SK-N-SH (cell line): Measurements from ENCODE around the gene HEY2. TPM values are rescaled to one million over a fixed set of nuclear protein-coding genes. Genes with fewer than 3 reads are reported as not detected.

Experiments
- CTCF ChIA-PET: fragments of 300-600, 350-600 bp; formaldehyde crosslinking; extraction: SDS; loops from one replicate; lab custom pipeline; 2021; lab: Yijun Ruan, JAX
- POLR2A ChIA-PET: fragments of 350-600 bp; sonication (Branson Sonifier 250); formaldehyde crosslinking; extraction: SDS; loops from one replicate; lab custom pipeline; 2020; ENCODE audit warnings: antibody characterized with exemption, inconsistent platforms; lab: Yijun Ruan, JAX
- DNase-seq: peaks from one replicate; pipeline ENCODE4 v3.0.0; 2012
- H2AFZ ChIP-seq: fragments of 200-600 bp; sonication (generic); 2 replicates; pipeline ENCODE4 v1.8.1; 2016; ENCODE audit warnings: antibody characterized with exemption, mild to moderate bottlenecking, low read depth
- H3F3A ChIP-seq: fragments of 200-600 bp; sonication (generic); replicated peaks from 2 replicates; pipeline ENCODE3; 2016; ENCODE audit warnings: antibody characterized with exemption, mild to moderate bottlenecking; ENCODE audit not compliant: insufficient read depth
- H3K27ac ChIP-seq, 2 experiments: fragments of 200-500 bp in 1 of 2; fragments of 200-600 bp in 1 of 2; sonication (Bioruptor generic) in 1 of 2; sonication (generic), shearing (Covaris generic) in 1 of 2; 2 replicates each; pipeline versions ENCODE4 v1.5.1 to v1.6.1; 2014 to 2016; ENCODE audit warnings: low read depth in 2 of 2, inconsistent platforms in 1 of 2, low read length in 1 of 2, mild to moderate bottlenecking in 1 of 2, mixed read lengths in 1 of 2
- H3K27me3 ChIP-seq: fragments of 200-600 bp; sonication (generic), shearing (Covaris generic); 2 replicates; pipeline ENCODE4 v1.6.1; 2016; ENCODE audit warnings: mixed run types; ENCODE audit not compliant: insufficient read depth
- H3K36me3 ChIP-seq, 2 experiments: fragments of 200-500 bp in 1 of 2; fragments of 200-600 bp in 1 of 2; sonication (Bioruptor generic) in 1 of 2; sonication (generic) in 1 of 2; replicated peaks in 1 of 2; 2 replicates each; pipeline versions ENCODE3 to v1.5.1; 2014 to 2016; ENCODE audit warnings: low read length in 1 of 2, mild to moderate bottlenecking in 1 of 2; ENCODE audit not compliant: insufficient read depth in 2 of 2, control insufficient read depth in 1 of 2
- H3K4me1 ChIP-seq, 2 experiments: fragments of 200-500 bp in 1 of 2; fragments of 200-600 bp in 1 of 2; sonication (Bioruptor generic) in 1 of 2; sonication (generic), shearing (Covaris generic) in 1 of 2; 2 replicates each; pipeline versions ENCODE4 v1.5.1 to v1.6.1; 2014 to 2016; ENCODE audit warnings: low read depth in 1 of 2, low read length in 1 of 2, mixed run types in 1 of 2; ENCODE audit not compliant: insufficient read depth in 2 of 2, control insufficient read depth in 1 of 2
- H3K4me2 ChIP-seq: fragments of 200-600 bp; sonication (generic), shearing (Covaris generic); 2 replicates; pipeline ENCODE4 v1.6.1; 2017; ENCODE audit warnings: mixed run types
- H3K4me3 ChIP-seq, 2 experiments: fragments of 200-500 bp in 1 of 2; fragments of 200-600 bp in 1 of 2; sonication (Bioruptor generic) in 1 of 2; sonication (generic), shearing (Covaris generic) in 1 of 2; 2 replicates each; pipeline versions ENCODE4 v1.5.1 to v1.8.1; 2014 to 2016; ENCODE audit warnings: low read depth in 2 of 2, inconsistent platforms in 1 of 2, low read length in 1 of 2, mild to moderate bottlenecking in 1 of 2, mixed read lengths in 1 of 2, moderate library complexity in 1 of 2
- H3K79me2 ChIP-seq: fragments of 200-600 bp; sonication (generic); 2 replicates; pipeline ENCODE4 v1.8.1; 2017; ENCODE audit warnings: mild to moderate bottlenecking; ENCODE audit not compliant: insufficient read depth
- H3K9ac ChIP-seq: fragments of 200-600 bp; sonication (generic); 2 replicates; pipeline ENCODE4 v1.6.1; 2017; ENCODE audit warnings: mixed run types
- H3K9me2 ChIP-seq: fragments of 200-600 bp; sonication (generic); 2 replicates; pipeline ENCODE4 v1.6.1; 2017; ENCODE audit warnings: mixed run types
- H3K9me3 ChIP-seq: fragments of 200-600 bp; sonication (generic); 2 replicates; pipeline ENCODE4 v1.6.1; 2017; ENCODE audit warnings: mixed run types, mild to moderate bottlenecking, moderate library complexity
- H4K20me1 ChIP-seq: fragments of 200-600 bp; sonication (generic); 2 replicates; pipeline ENCODE4 v1.6.1; 2017; ENCODE audit warnings: mild to moderate bottlenecking, mixed run types; ENCODE audit not compliant: insufficient read depth
- CTCF ChIP-seq: fragments of 200-600 bp; sonication (generic); IDR thresholded peaks from 2 replicates; pipeline ENCODE4 v1.6.1; 2017; ENCODE audit warnings: antibody characterized with exemption, mild to moderate bottlenecking, moderate library complexity
- ELF1 ChIP-seq: IDR thresholded peaks from 2 replicates; pipeline ENCODE4 v1.4.0; 2012
- FOXM1 ChIP-seq: IDR thresholded peaks from 2 replicates; pipeline ENCODE4 v1.4.0; 2012; ENCODE audit warnings: low read depth, mild to moderate bottlenecking
- GABPA ChIP-seq: IDR thresholded peaks from 2 replicates; pipeline ENCODE4 v1.4.0; 2012; ENCODE audit warnings: low read depth, mild to moderate bottlenecking
- GATA2 ChIP-seq: sonication (generic); formaldehyde crosslinking; IDR thresholded peaks from 2 replicates; pipeline ENCODE4 v1.5.0; 2020; ENCODE audit warnings: mild to moderate bottlenecking, missing genetic modification reagents
- JUND ChIP-seq: IDR thresholded peaks from 2 replicates; pipeline ENCODE4 v1.4.0; 2012
- MEF2A ChIP-seq: IDR thresholded peaks from 2 replicates; pipeline ENCODE4 v1.4.0; 2012; ENCODE audit warnings: low read depth, borderline replicate concordance
- MXI1 ChIP-seq: IDR thresholded peaks from 2 replicates; pipeline ENCODE4 v1.6.1; 2012; ENCODE audit warnings: mild to moderate bottlenecking, low read depth, low read length, improper control_type of control experiment
- NFIC ChIP-seq: IDR thresholded peaks from 2 replicates; pipeline ENCODE4 v1.4.0; 2012; ENCODE audit warnings: borderline replicate concordance
- NRF1 ChIP-seq: IDR thresholded peaks from 2 replicates; pipeline ENCODE4 v1.6.1; 2012; ENCODE audit warnings: low read depth, mild to moderate bottlenecking, low read length
- POLR2AphosphoS5 ChIP-seq: IDR thresholded peaks from 2 replicates; pipeline ENCODE4 v1.6.1; 2012; ENCODE audit warnings: low read depth, low read length
- RCOR1 ChIP-seq: fragments of 150-350 bp; IDR thresholded peaks from 2 replicates; pipeline ENCODE4 v1.6.1; 2017; ENCODE audit warnings: antibody characterized with exemption, low read length
- RXRA ChIP-seq: IDR thresholded peaks from 2 replicates; pipeline ENCODE4 v1.4.0; 2012; ENCODE audit warnings: low read depth, mild to moderate bottlenecking, borderline replicate concordance
- SIN3A ChIP-seq: IDR thresholded peaks from 2 replicates; pipeline ENCODE4 v1.6.1; 2012; ENCODE audit warnings: low read depth, mild to moderate bottlenecking, low read length, moderate library complexity, borderline replicate concordance
- SMC3 ChIP-seq: IDR thresholded peaks from 2 replicates; pipeline ENCODE4 v1.6.1; 2012; ENCODE audit warnings: low read depth, low read length, improper control_type of control experiment
- USF2 ChIP-seq: fragments of 150-350 bp; IDR thresholded peaks from 2 replicates; pipeline ENCODE4 v1.6.1; 2017; ENCODE audit warnings: antibody characterized with exemption, low read length, low read depth, borderline replicate concordance
- WGBS: methylation state at CpG from one replicate; pipeline ENCODE4 v1.1.6; 2017; ENCODE audit warnings: low lambda C conversion rate; 5-methylcytosine and 5-hydroxymethylcytosine counted together
- polyA plus RNA-seq, 3 experiments: library from polyadenylated mRNA; depleted of rRNA; stranded (reverse); fragments of >200 nt; gene quantifications; 2 replicates each; pipeline ENCODE4 v1.2.3, GENCODE V29; 2012
- TF ChIP-seq, protein P1 (sequence below): IDR thresholded peaks from 2 replicates; pipeline ENCODE4; 2012

Gene HEY2
- polyA plus RNA-seq, 1 of the 3 experiments (the other 2 are of a cell fraction): not detected

DNA sequence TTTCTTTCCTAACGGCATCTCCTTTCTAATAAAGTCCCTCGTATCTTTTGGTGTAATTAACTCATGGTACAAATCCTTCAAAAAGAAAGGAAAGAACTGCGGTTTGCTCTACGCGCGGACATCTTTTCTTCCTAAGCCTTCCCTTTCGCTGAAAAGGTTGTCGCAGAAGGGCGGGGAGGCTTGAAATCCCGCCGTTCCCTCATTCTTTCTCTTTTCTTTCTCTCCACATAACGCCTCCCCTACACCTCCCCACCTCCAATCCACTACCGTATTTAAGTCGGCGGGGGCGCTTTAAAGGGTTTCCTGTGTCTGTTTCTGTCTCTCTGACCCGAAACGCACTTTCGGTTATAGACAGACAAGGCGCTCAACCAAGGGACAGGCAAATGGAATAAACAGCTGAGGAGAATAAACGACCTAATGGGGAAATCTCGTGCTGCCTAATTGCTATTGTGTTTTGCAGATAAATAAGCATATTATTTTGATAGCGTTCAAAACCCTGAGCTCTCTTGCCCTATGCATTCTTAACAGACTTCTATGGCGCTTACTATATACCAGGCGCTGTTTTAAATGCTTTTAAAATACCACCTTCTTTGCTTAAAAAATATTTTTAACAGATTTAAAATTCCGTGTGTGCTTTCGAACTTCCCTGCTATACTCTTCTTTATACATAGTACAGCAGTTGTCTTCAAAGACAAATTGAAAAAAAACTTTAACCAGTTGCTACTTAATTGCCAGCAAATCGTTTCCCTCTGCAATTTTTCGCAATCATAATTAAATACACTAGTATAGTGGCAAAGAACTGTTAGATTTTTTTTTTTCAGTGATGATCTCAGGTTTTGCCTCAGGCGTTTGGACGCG, 2.5 kb upstream of the HEY2 start:
- TF ChIP-seq ELF1 (no peak), GATA2 (CRISPR knock-in tag) (no peak), CTCF (no peak), SMC3 (no peak), MXI1 (no peak), GABPA (no peak), USF2 (no peak), RCOR1 (no peak), POLR2AphosphoS5 (no peak), SIN3A (no peak), JUND (no peak), MEF2A (no peak), RXRA (no peak), NFIC (no peak), FOXM1 (no peak), NRF1 (no peak)
- TF ChIP-seq, protein P1, sequence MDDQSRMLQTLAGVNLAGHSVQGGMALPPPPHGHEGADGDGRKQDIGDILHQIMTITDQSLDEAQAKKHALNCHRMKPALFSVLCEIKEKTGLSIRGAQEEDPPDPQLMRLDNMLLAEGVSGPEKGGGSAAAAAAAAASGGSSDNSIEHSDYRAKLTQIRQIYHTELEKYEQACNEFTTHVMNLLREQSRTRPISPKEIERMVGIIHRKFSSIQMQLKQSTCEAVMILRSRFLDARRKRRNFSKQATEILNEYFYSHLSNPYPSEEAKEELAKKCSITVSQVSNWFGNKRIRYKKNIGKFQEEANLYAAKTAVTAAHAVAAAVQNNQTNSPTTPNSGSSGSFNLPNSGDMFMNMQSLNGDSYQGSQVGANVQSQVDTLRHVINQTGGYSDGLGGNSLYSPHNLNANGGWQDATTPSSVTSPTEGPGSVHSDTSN: no peak

More for the DNA sequence above, 2.5 kb upstream of the HEY2 start:
- CTCF ChIA-PET: interaction anchor here (1.7 to 1.9 kb wide), 2 partner anchors 11 to 435 kb away, joined by 4 to 8 read pairs; no protein-coding TSS in a partner anchor
- no peaks in the 10 kb centered on the region for H4K20me1 ChIP-seq
- H3K9ac ChIP-seq: no peak overlapping the region
- no peaks in the 10 kb centered on the region for H3K36me3 ChIP-seq
- H3F3A ChIP-seq: no peaks in the 10 kb centered on the region
- peak overlapping the region; percentile 81; the same call in 1 of the 2 replicates for H3K4me2 ChIP-seq
- POLR2A ChIA-PET: no interaction called here
- H3K4me3 ChIP-seq: peak overlapping the region; percentile 31 to 45
- H3K4me1 ChIP-seq: peaks cover 0 to 18% of the 10 kb centered on the region in 2 experiments; a peak in 2 of 4 replicates
- H3K9me2 ChIP-seq: no peaks in the 10 kb centered on the region
- no peaks in the 10 kb centered on the region for H3K79me2 ChIP-seq
- DNase-seq: no peak
- no peak overlapping the region for H3K27ac ChIP-seq
- 5% methylated on average over 32 of the region's 32 CpGs for WGBS
- H3K27me3 ChIP-seq: peaks cover 67% of the 10 kb centered on the region
- no peaks in the 10 kb centered on the region for H3K9me3 ChIP-seq
- H2AFZ ChIP-seq: 0 out of 2 replicates have a peak overlapping the region, but pooled peaks have one; percentile 58
